HG02943 (cell line): ENCODE data around the gene BCAS3.
"Not testable (repeated sequence)": the region's sequence is repeated elsewhere in the genome, so short reads cannot be mapped to it uniquely, and the experiment has no call there.

Experiments
- ATAC-seq: cut with Tn5 transposase; IDR thresholded peaks from one replicate; pipeline ENCODE4 v1.9.1; 2021; ENCODE audit warnings: mild to moderate bottlenecking, low read depth, moderate library complexity; ENCODE audit not compliant: unreplicated experiment

The BCAS3 gene

GRCh38 chr17:61419496-61420046, 741.9 kb downstream of the BCAS3 start:
- ATAC-seq, result no peak

GRCh38 chr17:61420052-61420451, 742.4 kb downstream of the BCAS3 start:
- no peak for ATAC-seq

GRCh38 chr17:61420745-61421398, 743.2 kb downstream of the BCAS3 start:
- ATAC-seq, result no peak

GRCh38 chr17:61421460-61421859, 743.8 kb downstream of the BCAS3 start:
- ATAC-seq, result no peak

GRCh38 chr17:61422116-61422799, 744.6 kb downstream of the BCAS3 start:
- no peak for ATAC-seq

GRCh38 chr17:61422869-61423268, 745.2 kb downstream of the BCAS3 start:
- ATAC-seq, result no peak

GRCh38 chr17:61423967-61424649, 746.5 kb downstream of the BCAS3 start:
- ATAC-seq, result no peak

GRCh38 chr17:61425682-61426481, 748.2 kb downstream of the BCAS3 start:
- ATAC-seq, result no peak

- ATAC-seq, result no peak
Observed at GRCh38 chr17:61426482-61427304, 749.0 kb downstream of the BCAS3 start.

GRCh38 chr17:61427567-61427966, 749.9 kb downstream of the BCAS3 start:
- ATAC-seq, result no peak

GRCh38 chr17:61429274-61429673, 751.6 kb downstream of the BCAS3 start:
- no peak for ATAC-seq

GRCh38 chr17:61429831-61430230, 752.2 kb downstream of the BCAS3 start:
- not testable (repeated sequence) for ATAC-seq

- no peak for ATAC-seq
Observed at GRCh38 chr17:61431594-61432311, 754.1 kb downstream of the BCAS3 start.

GRCh38 chr17:61436273-61436672, 758.6 kb downstream of the BCAS3 start:
- no peak for ATAC-seq

- no peak for ATAC-seq
Observed at GRCh38 chr17:61436995-61437704, 759.5 kb downstream of the BCAS3 start.

- ATAC-seq, result no peak
Observed at GRCh38 chr17:61440697-61441096, 763.0 kb downstream of the BCAS3 start.

GRCh38 chr17:61441507-61441906, 763.9 kb downstream of the BCAS3 start:
- ATAC-seq, result not testable (repeated sequence)

GRCh38 chr17:61442136-61442775, 764.6 kb downstream of the BCAS3 start:
- no peak for ATAC-seq
